Upper lobe of left lung (tissue), 4 donors: Measurements from ENCODE around the gene VGF.

Experiments used
- EP300 ChIP-seq, 4 donors: sonication (generic); formaldehyde crosslinking; IDR thresholded peaks; one replicate each; pipeline ENCODE4 v1.5.1; 2017; ENCODE audit warnings: antibody characterized with exemption in 4 of 4, control low read depth in 2 of 4
- POLR2A ChIP-seq, 4 donors: fragments of 450-650 bp; IDR thresholded peaks; one replicate each; pipeline ENCODE4 v1.5.1; 2016 to 2017; ENCODE audit warnings: antibody characterized with exemption in 4 of 4, mild to moderate bottlenecking in 2 of 4
- TF ChIP-seq, protein P1 (sequence below), 6 experiments: fragments of 450-650 bp in 4 of 6; fragments of 200-600 bp in 2 of 6; sonication (generic) in 2 of 6; IDR thresholded peaks; one replicate each; pipeline ENCODE4 v1.5.1; 2016 to 2019; ENCODE audit warnings: antibody characterized with exemption in 6 of 6

DNA sequence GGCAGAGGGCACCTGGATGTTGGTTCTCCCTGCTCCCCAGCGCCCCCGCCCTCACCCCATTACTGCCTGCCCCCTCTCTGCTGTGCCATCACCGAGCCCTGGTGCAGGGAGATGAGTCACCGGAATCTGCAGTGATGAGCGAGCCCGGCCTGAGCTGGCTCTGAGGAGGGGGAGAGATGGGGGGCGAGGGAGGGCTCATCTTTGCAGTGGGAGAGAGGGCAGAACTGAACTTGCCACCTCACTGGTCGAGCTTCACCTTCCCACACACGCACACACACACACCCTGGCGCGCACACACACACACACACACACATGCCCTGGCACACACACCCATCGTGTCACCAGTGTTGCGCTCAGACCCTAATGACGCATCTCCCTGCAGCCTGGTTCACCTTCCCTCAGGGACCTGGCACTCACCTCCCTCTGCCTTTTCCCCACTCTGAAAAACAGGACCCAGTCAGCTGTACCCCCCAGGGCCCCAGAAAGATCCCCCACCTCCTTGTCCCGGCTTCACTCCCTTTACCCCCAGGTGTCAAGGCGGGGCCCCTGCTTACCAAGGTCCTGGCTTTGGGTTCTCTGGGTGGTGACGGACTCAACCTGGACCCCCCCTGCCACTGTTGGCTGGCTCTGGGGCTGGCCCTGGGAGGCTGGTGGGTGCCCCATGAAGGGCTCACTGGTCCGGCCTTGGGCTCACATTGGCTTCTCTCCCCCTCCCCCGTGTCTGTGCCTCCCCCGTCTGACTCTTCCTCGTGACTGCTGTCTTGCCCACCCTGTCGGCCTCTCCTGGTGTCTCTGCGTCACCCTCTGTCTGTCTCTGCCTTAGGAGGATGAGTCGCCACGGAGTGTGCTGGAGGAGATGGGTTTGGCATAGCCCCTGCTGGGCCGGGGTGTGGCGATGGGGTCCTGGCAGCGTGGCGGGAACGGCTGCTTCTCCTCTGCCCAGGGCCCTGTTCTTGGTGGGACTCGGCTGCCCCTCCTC, 5.4 kb downstream of the VGF start:
- TF ChIP-seq EP300 (IDR thresholded peaks at IDR 0.05) (no peak), POLR2A (IDR thresholded peaks at IDR 0.05) (no peak)
- TF ChIP-seq, protein P1, sequence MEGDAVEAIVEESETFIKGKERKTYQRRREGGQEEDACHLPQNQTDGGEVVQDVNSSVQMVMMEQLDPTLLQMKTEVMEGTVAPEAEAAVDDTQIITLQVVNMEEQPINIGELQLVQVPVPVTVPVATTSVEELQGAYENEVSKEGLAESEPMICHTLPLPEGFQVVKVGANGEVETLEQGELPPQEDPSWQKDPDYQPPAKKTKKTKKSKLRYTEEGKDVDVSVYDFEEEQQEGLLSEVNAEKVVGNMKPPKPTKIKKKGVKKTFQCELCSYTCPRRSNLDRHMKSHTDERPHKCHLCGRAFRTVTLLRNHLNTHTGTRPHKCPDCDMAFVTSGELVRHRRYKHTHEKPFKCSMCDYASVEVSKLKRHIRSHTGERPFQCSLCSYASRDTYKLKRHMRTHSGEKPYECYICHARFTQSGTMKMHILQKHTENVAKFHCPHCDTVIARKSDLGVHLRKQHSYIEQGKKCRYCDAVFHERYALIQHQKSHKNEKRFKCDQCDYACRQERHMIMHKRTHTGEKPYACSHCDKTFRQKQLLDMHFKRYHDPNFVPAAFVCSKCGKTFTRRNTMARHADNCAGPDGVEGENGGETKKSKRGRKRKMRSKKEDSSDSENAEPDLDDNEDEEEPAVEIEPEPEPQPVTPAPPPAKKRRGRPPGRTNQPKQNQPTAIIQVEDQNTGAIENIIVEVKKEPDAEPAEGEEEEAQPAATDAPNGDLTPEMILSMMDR (IDR thresholded peaks at IDR 0.05), result no peak
